NB4 (cell line): ENCODE results near the gene VAPB.

Experiments used
- MYC ChIP-seq: IDR thresholded peaks from 2 replicates; pipeline ENCODE4 v1.6.1; 2011; ENCODE audit warnings: low read depth, low read length
- POLR2A ChIP-seq: IDR thresholded peaks from 2 replicates; pipeline ENCODE4 v1.6.1; 2011; ENCODE audit warnings: mild to moderate bottlenecking; ENCODE audit not compliant: insufficient read length; ENCODE audit errors: extremely low read depth
- TF ChIP-seq, protein P1 (sequence below): IDR thresholded peaks from 2 replicates; pipeline ENCODE4 v1.6.1; 2011; ENCODE audit warnings: low read depth, low read length
- TF ChIP-seq, protein P2 (sequence below): IDR thresholded peaks from one replicate; pipeline ENCODE4 v1.5.1; 2012; ENCODE audit warnings: low read depth, low read length

DNA sequence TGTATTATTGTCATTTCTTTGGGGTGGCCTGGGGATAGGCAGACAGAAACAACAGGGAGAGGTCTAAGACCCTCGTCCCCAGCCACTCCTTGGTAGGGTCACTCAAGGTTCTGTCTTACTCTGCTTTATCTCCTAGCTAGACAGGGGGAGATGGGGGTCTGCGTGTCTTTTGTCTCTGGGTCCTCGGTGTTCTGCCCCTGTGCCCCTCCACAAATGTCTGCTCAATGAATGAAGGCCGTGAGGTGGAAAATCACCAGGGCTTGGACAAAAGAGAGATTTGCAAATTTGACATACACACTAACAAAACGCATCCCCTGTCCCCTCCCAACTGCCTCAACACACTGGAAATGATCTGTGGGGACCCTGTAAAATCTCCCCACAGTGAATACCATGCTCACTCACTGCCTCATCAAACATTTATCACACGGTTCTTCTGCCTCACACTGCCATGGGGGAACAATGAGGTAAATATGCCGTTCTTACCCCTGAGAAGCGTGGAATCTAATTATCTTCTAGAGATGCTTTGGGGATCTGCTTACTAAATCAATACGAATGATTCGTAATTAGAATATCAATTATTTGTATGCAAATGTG, 13.2 kb upstream of the VAPB start:
- TF ChIP-seq, protein P1, sequence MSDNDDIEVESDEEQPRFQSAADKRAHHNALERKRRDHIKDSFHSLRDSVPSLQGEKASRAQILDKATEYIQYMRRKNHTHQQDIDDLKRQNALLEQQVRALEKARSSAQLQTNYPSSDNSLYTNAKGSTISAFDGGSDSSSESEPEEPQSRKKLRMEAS = no peak
- TF ChIP-seq, protein P2, sequence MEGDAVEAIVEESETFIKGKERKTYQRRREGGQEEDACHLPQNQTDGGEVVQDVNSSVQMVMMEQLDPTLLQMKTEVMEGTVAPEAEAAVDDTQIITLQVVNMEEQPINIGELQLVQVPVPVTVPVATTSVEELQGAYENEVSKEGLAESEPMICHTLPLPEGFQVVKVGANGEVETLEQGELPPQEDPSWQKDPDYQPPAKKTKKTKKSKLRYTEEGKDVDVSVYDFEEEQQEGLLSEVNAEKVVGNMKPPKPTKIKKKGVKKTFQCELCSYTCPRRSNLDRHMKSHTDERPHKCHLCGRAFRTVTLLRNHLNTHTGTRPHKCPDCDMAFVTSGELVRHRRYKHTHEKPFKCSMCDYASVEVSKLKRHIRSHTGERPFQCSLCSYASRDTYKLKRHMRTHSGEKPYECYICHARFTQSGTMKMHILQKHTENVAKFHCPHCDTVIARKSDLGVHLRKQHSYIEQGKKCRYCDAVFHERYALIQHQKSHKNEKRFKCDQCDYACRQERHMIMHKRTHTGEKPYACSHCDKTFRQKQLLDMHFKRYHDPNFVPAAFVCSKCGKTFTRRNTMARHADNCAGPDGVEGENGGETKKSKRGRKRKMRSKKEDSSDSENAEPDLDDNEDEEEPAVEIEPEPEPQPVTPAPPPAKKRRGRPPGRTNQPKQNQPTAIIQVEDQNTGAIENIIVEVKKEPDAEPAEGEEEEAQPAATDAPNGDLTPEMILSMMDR = no peak
- TF ChIP-seq POLR2A (no peak), MYC (no peak)
